ENCODE results near the gene PRDM16. TPM values are rescaled to one million over a fixed set of nuclear protein-coding genes. Genes with fewer than 3 reads are reported as not detected.

The PRDM16 gene
- total and polyA plus RNA-seq, 2 experiments from 2014 or later: 0.14 to 0.16 TPM

- TF ChIP-seq REST (IDR thresholded peaks at IDR 0.05; ENCODE audit: unreplicated experiment): no peak
- TF ChIP-seq JUNB (IDR thresholded peaks at IDR 0.05; ENCODE audit: unreplicated experiment): no peak
- no peak for TF ChIP-seq NANOG (IDR thresholded peaks at IDR 0.05; ENCODE audit: borderline replicate concordance)
- TF ChIP-seq ZNF114 (CRISPR knock-in tag; IDR thresholded peaks at IDR 0.05): no peak
- TF ChIP-seq STAT1 (IDR thresholded peaks at IDR 0.05; ENCODE audit: unreplicated experiment): no peak
These were observed 97.4 kb downstream of the PRDM16 start (continued) for GRCh38 chr1:3166206-3166918.

- Histone ChIP-seq H3K36me3 (ENCODE audit: insufficient read depth) (no peaks in the 10 kb centered on the region), H3K27ac (ENCODE audit: low read depth) (no peak overlapping the region), H3K9me2 (ENCODE audit: insufficient read depth) (no peaks in the 10 kb centered on the region), H3F3A (replicated peaks; ENCODE audit: low read depth) (no peaks in the 10 kb centered on the region), H4K20me1 (replicated peaks; ENCODE audit: insufficient read depth) (no peaks in the 10 kb centered on the region), H3K4me1 (ENCODE audit: insufficient read depth) (no peaks in the 10 kb centered on the region), H2AFZ (no peak overlapping the region), H3K79me2 (replicated peaks; ENCODE audit: insufficient read depth) (no peaks in the 10 kb centered on the region), H3K4me2 (no peak overlapping the region), H3K27me3 (ENCODE audit: insufficient read depth) (no peaks in the 10 kb centered on the region), H3K4me3 (no peak overlapping the region)
- ATAC-seq: no peak
- Mint-ChIP-seq H3K9me3 (peaks cover 2% of the 10 kb centered on the region; the same call in 1 of the 3 replicates), H3K36me3 (ENCODE audit: low read depth) (no peaks in the 10 kb centered on the region), H3K4me3 (no peak overlapping the region), H3K4me1 (peaks cover 6% of the 10 kb centered on the region; the same call in 2 of the 3 replicates), H3K27me3 (ENCODE audit: insufficient read depth, low read depth, poor library complexity) (peaks cover 7% of the 10 kb centered on the region), H3K27ac (no peak overlapping the region)
- no peak for DNase-seq (ENCODE audit: low spot score)
- TF ChIP-seq ZNF462 (CRISPR knock-in tag; IDR thresholded peaks at IDR 0.05) (no peak), JUNB (IDR thresholded peaks at IDR 0.05; ENCODE audit: unreplicated experiment) (no peak), CTCF (conservative IDR thresholded peaks at IDR 0.05; ENCODE audit: low read depth in 2 of 2) (no peak), NANOG (IDR thresholded peaks at IDR 0.05; ENCODE audit: borderline replicate concordance) (no peak), ZNF331 (CRISPR knock-in tag; IDR thresholded peaks at IDR 0.05; ENCODE audit: low read depth) (no peak), CREB1 (CRISPR knock-in tag; IDR thresholded peaks at IDR 0.05; ENCODE audit: low read depth) (no peak), EZH2phosphoT487 (IDR thresholded peaks at IDR 0.05; ENCODE audit: unreplicated experiment) (no peak), POLR2AphosphoS5 (IDR thresholded peaks at IDR 0.05; ENCODE audit: low read depth) (no peak), EZH2 (IDR thresholded peaks at IDR 0.05; ENCODE audit: low read depth, unreplicated experiment) (no peak), ZNF114 (CRISPR knock-in tag; IDR thresholded peaks at IDR 0.05) (no peak), STAT1 (IDR thresholded peaks at IDR 0.05; ENCODE audit: unreplicated experiment) (no peak)
These were observed 98.3 kb downstream of the PRDM16 start for GRCh38 chr1:3167255-3167654.

All from GM23338 (cell line).